ENCODE results near the gene ZNF280A.
"Not testable (repeated sequence)": the region's sequence is repeated elsewhere in the genome, so short reads cannot be mapped to it uniquely, and the experiment has no call there.

The ZNF280A gene

GRCh38 chr22:22538226-22538989, 18.3 kb upstream of the ZNF280A start:
- DNase-seq = no peak

GRCh38 chr22:22536916-22537315, 16.8 kb upstream of the ZNF280A start:
- no peak for DNase-seq

GRCh38 chr22:22536515-22536914, 16.4 kb upstream of the ZNF280A start:
- no peak for DNase-seq

- DNase-seq = no peak
These were observed 15.6 kb upstream of the ZNF280A start for GRCh38 chr22:22535662-22536061.

- DNase-seq = no peak
These were observed 14.7 kb upstream of the ZNF280A start for GRCh38 chr22:22534604-22535415.

- no peak for DNase-seq
These were observed 13.8 kb upstream of the ZNF280A start for GRCh38 chr22:22533863-22534262.

- no peak for DNase-seq
These were observed 13.3 kb upstream of the ZNF280A start for GRCh38 chr22:22533417-22533816.

GRCh38 chr22:22532547-22533071, 12.5 kb upstream of the ZNF280A start:
- not testable (repeated sequence) for DNase-seq

- no peak for DNase-seq
These were observed 11.9 kb upstream of the ZNF280A start for GRCh38 chr22:22531770-22532546.

- DNase-seq = no peak
These were observed 8.7 kb upstream of the ZNF280A start for GRCh38 chr22:22528780-22529179.

GRCh38 chr22:22527312-22527711, 7.2 kb upstream of the ZNF280A start:
- DNase-seq = no peak

- DNase-seq = no peak
These were observed 6.2 kb upstream of the ZNF280A start for GRCh38 chr22:22526125-22526912.

GRCh38 chr22:22523494-22523893, 3.4 kb upstream of the ZNF280A start:
- no peak for DNase-seq

GRCh38 chr22:22521631-22522030, 1.6 kb upstream of the ZNF280A start:
- no peak for DNase-seq

- no peak for DNase-seq
These were observed 865 bp upstream of the ZNF280A start for GRCh38 chr22:22520667-22521602.

GRCh38 chr22:22519591-22519990, 479 bp downstream of the ZNF280A start:
- no peak for DNase-seq

GRCh38 chr22:22516992-22517391, 3.1 kb downstream of the ZNF280A start:
- DNase-seq = no peak

GRCh38 chr22:22515890-22516289, 4.2 kb downstream of the ZNF280A start:
- no peak for DNase-seq

- peak; percentile 20 for DNase-seq
These were observed 5.6 kb downstream of the ZNF280A start for GRCh38 chr22:22514431-22514830.

- no peak for DNase-seq
These were observed 6.5 kb downstream of the ZNF280A start for GRCh38 chr22:22513619-22514018.

GRCh38 chr22:22512951-22513350, 7.1 kb downstream of the ZNF280A start:
- DNase-seq = no peak
